IMR-90 (cell line): ENCODE results near the gene ZNF398. TPM values are rescaled to one million over a fixed set of nuclear protein-coding genes. Genes with fewer than 3 reads are reported as not detected.
A peak's percentile ranks its signal among the peaks of the same experiment; 100 is the strongest.

ENCODE experiments used
- ATAC-seq: fragments of 200-7000 bp; cut with Tn5 transposase; 2 replicates; pipeline ENCODE4 v1.9.1; 2020; ENCODE audit warnings: low read depth, mild to moderate bottlenecking, moderate library complexity
- BruUV-seq: library from RNA; stranded (reverse); fragments of 400-500 nt; replicated peaks from 2 replicates; lab custom pipeline; 2021; lab: Mats Ljungman, UMichigan
- CTCF ChIA-PET: fragments of 300-600 bp; formaldehyde crosslinking; extraction: SDS; loops from one replicate; lab custom pipeline; 2021; ENCODE audit warnings: antibody characterized with exemption; lab: Yijun Ruan, JAX
- POLR2A ChIA-PET: fragments of 300-600 bp; sonication (Branson Sonifier 250); formaldehyde crosslinking; loops from one replicate; lab custom pipeline; 2022; ENCODE audit warnings: antibody characterized with exemption; ENCODE audit not compliant: unreplicated experiment; lab: Charles Lee
- DNase-seq: peaks from one replicate; pipeline ENCODE4 v3.0.0; 2013
- H2AFZ ChIP-seq: replicated peaks from 2 replicates; pipeline ENCODE3; 2013; ENCODE audit warnings: low read length, mild to moderate bottlenecking; ENCODE audit not compliant: poor library complexity
- H2AK5ac ChIP-seq: 2 replicates; pipeline ENCODE4 v1.6.1; 2013; ENCODE audit warnings: low read depth, low read length, inconsistent platforms
- H2AK9ac ChIP-seq: replicated peaks from 2 replicates; pipeline ENCODE3; 2013; ENCODE audit warnings: mild to moderate bottlenecking, low read depth, low read length, moderate library complexity; ENCODE audit not compliant: poor library complexity
- H2BK120ac ChIP-seq: 2 replicates; pipeline ENCODE4 v1.6.1; 2013; ENCODE audit warnings: low read depth, low read length, inconsistent platforms
- H2BK15ac ChIP-seq: 3 replicates; pipeline ENCODE4 v1.6.1; 2013; ENCODE audit warnings: low read depth, low read length, inconsistent platforms
- H2BK20ac ChIP-seq: 2 replicates; pipeline ENCODE4 v1.6.1; 2013; ENCODE audit warnings: low read depth, mild to moderate bottlenecking, inconsistent platforms, low read length, moderate library complexity
- H2BK5ac ChIP-seq: 2 replicates; pipeline ENCODE4 v1.6.1; 2013; ENCODE audit warnings: mild to moderate bottlenecking, low read depth, low read length, inconsistent platforms; ENCODE audit not compliant: poor library complexity, severe bottlenecking
- H3K14ac ChIP-seq: replicated peaks from 2 replicates; pipeline ENCODE4 v1.6.1; 2013; ENCODE audit warnings: low read depth, low read length, inconsistent platforms
- H3K18ac ChIP-seq: 2 replicates; pipeline ENCODE4 v1.6.1; 2013; ENCODE audit warnings: low read depth, low read length, control low read depth
- H3K23ac ChIP-seq: 2 replicates; pipeline ENCODE4 v1.6.1; 2013; ENCODE audit warnings: low read depth, low read length, inconsistent platforms
- H3K27ac ChIP-seq: 2 replicates; pipeline ENCODE4 v1.5.1; 2013; ENCODE audit warnings: mild to moderate bottlenecking, control low read depth, low read length; ENCODE audit not compliant: insufficient read depth
- H3K27me3 ChIP-seq: 2 replicates; pipeline ENCODE4 v1.6.1; 2013; ENCODE audit warnings: low read length; ENCODE audit not compliant: control insufficient read depth, insufficient read depth
- H3K36me3 ChIP-seq: 2 replicates; pipeline ENCODE4 v1.6.1; 2013; ENCODE audit warnings: low read length, mixed read lengths; ENCODE audit not compliant: control insufficient read depth, insufficient read depth
- H3K4ac ChIP-seq: 2 replicates; pipeline ENCODE4 v1.6.1; 2013; ENCODE audit warnings: low read depth, low read length, inconsistent platforms
- H3K4me1 ChIP-seq: 2 replicates; pipeline ENCODE4 v1.6.1; 2013; ENCODE audit warnings: low read length, mixed read lengths; ENCODE audit not compliant: control insufficient read depth, insufficient read depth
- H3K4me2 ChIP-seq: 2 replicates; pipeline ENCODE4 v1.6.1; 2013; ENCODE audit warnings: low read depth, mild to moderate bottlenecking, control low read depth, low read length, moderate library complexity
- H3K4me3 ChIP-seq: 2 replicates; pipeline ENCODE4 v1.5.1; 2013; ENCODE audit warnings: low read depth, mild to moderate bottlenecking, control low read depth, low read length, moderate library complexity; ENCODE audit not compliant: insufficient read depth
- H3K56ac ChIP-seq: 2 replicates; pipeline ENCODE4 v1.6.1; 2013; ENCODE audit warnings: low read length, inconsistent platforms; ENCODE audit not compliant: insufficient read depth; ENCODE audit errors: extremely low read depth
- H3K79me1 ChIP-seq, 2 experiments: 2 replicates each; pipeline ENCODE4 v1.6.1; 2013; ENCODE audit warnings: low read length in 2 of 2, inconsistent platforms in 1 of 2, low read depth in 1 of 2
- H3K9ac ChIP-seq: 2 replicates; pipeline ENCODE4 v1.6.1; 2013; ENCODE audit warnings: low read depth, low read length, control low read depth
- H3K9me1 ChIP-seq: 2 replicates; pipeline ENCODE4 v1.6.1; 2013; ENCODE audit warnings: low read length, inconsistent platforms; ENCODE audit not compliant: insufficient read depth
- H3K9me3 ChIP-seq: 2 replicates; pipeline ENCODE4 v1.6.1; 2013; ENCODE audit warnings: low read length; ENCODE audit not compliant: control insufficient read depth, insufficient read depth
- H4K20me1 ChIP-seq: 2 replicates; pipeline ENCODE4 v1.6.1; 2013; ENCODE audit warnings: low read length, inconsistent platforms; ENCODE audit not compliant: insufficient read depth
- H4K5ac ChIP-seq: 2 replicates; pipeline ENCODE4 v1.6.1; 2013; ENCODE audit warnings: mild to moderate bottlenecking, low read depth, low read length, control low read depth
- H4K8ac ChIP-seq, 2 experiments: 2 replicates each; pipeline ENCODE4 v1.6.1; 2013; ENCODE audit warnings: low read depth in 2 of 2, low read length in 2 of 2, control low read depth in 1 of 2, inconsistent platforms in 1 of 2
- H4K91ac ChIP-seq: 2 replicates; pipeline ENCODE4 v1.6.1; 2013; ENCODE audit warnings: low read depth, low read length, inconsistent platforms; ENCODE audit not compliant: insufficient read depth
- CEBPB ChIP-seq: IDR thresholded peaks from 2 replicates; pipeline ENCODE4 v1.6.1; 2012; ENCODE audit warnings: low read depth, low read length, improper control_type of control experiment
- CHD1 ChIP-seq: IDR thresholded peaks from 2 replicates; pipeline ENCODE4 v1.6.1; 2012; ENCODE audit warnings: low read depth, low read length, improper control_type of control experiment
- MAZ ChIP-seq: IDR thresholded peaks from 2 replicates; pipeline ENCODE4 v1.6.1; 2012; ENCODE audit warnings: low read depth, mild to moderate bottlenecking, low read length, improper control_type of control experiment, moderate library complexity, borderline replicate concordance
- POLR2A ChIP-seq: IDR thresholded peaks from 2 replicates; pipeline ENCODE4 v1.6.1; 2012; ENCODE audit warnings: mild to moderate bottlenecking, low read depth, low read length
- WGBS, 2 experiments: methylation state at CpG; one replicate each; pipeline versions ENCODE4 v1.1.5 to v1.1.7; 2013; ENCODE audit warnings: missing lambda C conversion rate in 2 of 2; ENCODE audit not compliant: insufficient read length in 1 of 2; ENCODE audit errors: extremely low coverage in 2 of 2; 5-methylcytosine and 5-hydroxymethylcytosine counted together
- dilution Hi-C: fragments of 300-500 bp; cut with HindIII; formaldehyde crosslinking; loops from one replicate; pipeline ENCODE4 v1.14.3; 2018; ENCODE audit warnings: low sequenced_read_pairs; ENCODE audit not compliant: unreplicated experiment
- in situ Hi-C: fragments of 300-500 bp; cut with MboI; formaldehyde crosslinking; loops from 3 replicates; pipeline ENCODE4 v1.14.3; 2019; ENCODE audit warnings: low sequenced_read_pairs, inconsistent platforms, mixed read lengths
- intact Hi-C: fragments of 100-400 bp; cut with micrococcal nuclease; formaldehyde crosslinking; loops from 2 replicates; pipeline ENCODE4 v1.10.0; 2022
- polyA plus RNA-seq, 3 experiments: library from polyadenylated mRNA; depleted of rRNA; stranded (reverse); fragments of >200 nt; gene quantifications; 2 replicates each; pipeline ENCODE4 v1.2.3, GENCODE V29; 2012; ENCODE audit warnings: low replicate concordance in 1 of 3
- total RNA-seq: library from RNA; depleted of rRNA; stranded (reverse); fragments of >200 nt; gene quantifications from 2 replicates; pipeline ENCODE4 v1.2.3, GENCODE V29; 2012

The ZNF398 gene
- total and polyA plus RNA-seq, 2 of the 4 experiments (the other 2 are of a cell fraction) = 5.7 to 7.9 TPM

- Histone ChIP-seq H3K9me1 (no peaks in the 10 kb centered on the region), H3K4me3 (no peak overlapping the region), H4K5ac (no peak overlapping the region), H3K9ac (no peak overlapping the region), H4K8ac (no peak overlapping the region), H3K9me3 (no peaks in the 10 kb centered on the region), H3K4me1 (no peaks in the 10 kb centered on the region), H2AFZ (no peak overlapping the region), H2BK120ac (no peak overlapping the region), H3K36me3 (peaks cover 22% of the 10 kb centered on the region), H2AK5ac (no peak overlapping the region), H3K23ac (no peak overlapping the region), H3K4ac (no peak overlapping the region), H3K27ac (no peak overlapping the region), H3K18ac (no peak overlapping the region), H3K56ac (no peak overlapping the region), H3K14ac (no peak overlapping the region), H2BK20ac (no peak overlapping the region), H3K27me3 (no peaks in the 10 kb centered on the region), H2AK9ac (no peak overlapping the region), H3K79me1 (no peaks in the 10 kb centered on the region; a peak in 1 of 4 replicates), H4K91ac (no peak overlapping the region), H3K4me2 (no peak overlapping the region), H4K20me1 (no peaks in the 10 kb centered on the region), H2BK15ac (no peak overlapping the region), H2BK5ac (no peak overlapping the region)
- ATAC-seq (peak; percentile 12), DNase-seq (no peak)
- dilution Hi-C loops (no loop called here), intact Hi-C loops (no loop called here), in situ Hi-C loops (no loop called here)
- no TSS peak for BruUV-seq
- WGBS, 2 experiments = 56% methylated on average over 3 of the region's 6 CpGs; no CpG with 5 or more reads in 1 of the 2 experiments
- TF ChIP-seq CHD1 = no peak
- no peak for TF ChIP-seq POLR2A
- TF ChIP-seq CEBPB = no peak
- no peak for TF ChIP-seq MAZ
- ChIA-PET POLR2A (no interaction called here), CTCF (no interaction called here)
These were observed 79.7 kb downstream of the ZNF398 start for GRCh38 chr7:149226840-149227494.
